Effector memory CD8-positive, alpha-beta T cell (primary cell): ENCODE results near the gene RNH1.
"Not testable (repeated sequence)": the region's sequence is repeated elsewhere in the genome, so short reads cannot be mapped to it uniquely, and the experiment has no call there.

Experiments used
- ATAC-seq: fragments of 150-1000 bp; cut with Tn5 transposase; replicated peaks from 2 replicates; pipeline ENCODE4 v1.10.0; 2021; ENCODE audit warnings: mild to moderate bottlenecking, moderate library complexity
- DNase-seq, 3 experiments: peaks; one replicate each; pipeline ENCODE4 v3.0.0; 2021
- H3K27ac Mint-ChIP-seq, 2 donors: one replicate each; pipeline ENCODE4 v1.8.0; 2022; ENCODE audit warnings: mild to moderate bottlenecking in 2 of 2, mixed read lengths in 2 of 2, moderate library complexity in 2 of 2
- H3K27me3 Mint-ChIP-seq, 2 donors: one replicate each; pipeline ENCODE4 v1.8.0; 2022; ENCODE audit warnings: mixed read lengths in 2 of 2
- H3K36me3 Mint-ChIP-seq: one replicate; pipeline ENCODE4 v1.8.0; 2022; ENCODE audit warnings: mild to moderate bottlenecking, moderate library complexity, mixed read lengths; ENCODE audit not compliant: insufficient read depth
- H3K4me1 Mint-ChIP-seq, 2 donors: one replicate each; pipeline ENCODE4 v1.8.0; 2022; ENCODE audit warnings: low read depth in 2 of 2, mixed read lengths in 2 of 2
- H3K4me3 Mint-ChIP-seq, 2 donors: one replicate each; pipeline ENCODE4 v1.8.0; 2022; ENCODE audit warnings: mild to moderate bottlenecking in 2 of 2, mixed read lengths in 2 of 2, moderate library complexity in 2 of 2
- H3K9me3 Mint-ChIP-seq, 2 donors: one replicate each; pipeline ENCODE4 v1.8.0; 2022; ENCODE audit warnings: mixed read lengths in 2 of 2

RNH1 gene

GRCh38 chr11:518463-519202, 11.6 kb upstream of the RNH1 start:
- Mint-ChIP-seq H3K27ac (peak overlapping the region; percentile 60 to 78), H3K27me3 (no peaks in the 10 kb centered on the region), H3K9me3 (no peaks in the 10 kb centered on the region), H3K4me1 (peaks cover 3 to 6% of the 10 kb centered on the region in 2 donors), H3K36me3 (peaks cover 21% of the 10 kb centered on the region), H3K4me3 (peak overlapping the region; percentile 76)
- ATAC-seq (peak; percentile 94), DNase-seq (peak; percentile 84 to 89 (median 85))

- peaks cover 34% of the 10 kb centered on the region for H3K36me3 Mint-ChIP-seq
- H3K4me1 Mint-ChIP-seq, DNase-seq, H3K4me3 Mint-ChIP-seq, H3K9me3 Mint-ChIP-seq, H3K27ac Mint-ChIP-seq, H3K27me3 Mint-ChIP-seq, ATAC-seq: not testable (repeated sequence)
These were observed 10.1 kb upstream of the RNH1 start for GRCh38 chr11:516918-517685.

- no peak overlapping the region for H3K4me3 Mint-ChIP-seq
- peak overlapping the region in 1 of 2 donors; percentile 51 for H3K27ac Mint-ChIP-seq
- DNase-seq: no peak
- no peaks in the 10 kb centered on the region for H3K9me3 Mint-ChIP-seq
- ATAC-seq: no peak
- no peaks in the 10 kb centered on the region for H3K27me3 Mint-ChIP-seq
- H3K36me3 Mint-ChIP-seq: peaks cover 41% of the 10 kb centered on the region
- peaks cover 3 to 6% of the 10 kb centered on the region in 2 donors for H3K4me1 Mint-ChIP-seq
These were observed 9.4 kb upstream of the RNH1 start for GRCh38 chr11:516400-516799.

GRCh38 chr11:515131-515530, 8.1 kb upstream of the RNH1 start:
- Mint-ChIP-seq H3K4me1 (peaks cover 2 to 3% of the 10 kb centered on the region in 2 donors), H3K9me3 (no peaks in the 10 kb centered on the region), H3K27ac (peak overlapping the region in 1 of 2 donors; percentile 71), H3K4me3 (no peak overlapping the region), H3K27me3 (no peaks in the 10 kb centered on the region), H3K36me3 (peaks cover 53% of the 10 kb centered on the region)
- ATAC-seq: no peak
- DNase-seq: no peak

- H3K36me3 Mint-ChIP-seq: peaks cover 58% of the 10 kb centered on the region
- no peak overlapping the region for H3K4me3 Mint-ChIP-seq
- ATAC-seq: no peak
- H3K9me3 Mint-ChIP-seq: no peaks in the 10 kb centered on the region
- peaks cover 3 to 6% of the 10 kb centered on the region in 2 donors for H3K4me1 Mint-ChIP-seq
- DNase-seq: no peak
- no peaks in the 10 kb centered on the region for H3K27me3 Mint-ChIP-seq
- peak overlapping the region in 1 of 2 donors; percentile 71 for H3K27ac Mint-ChIP-seq
These were observed 7.6 kb upstream of the RNH1 start for GRCh38 chr11:514606-515005.

GRCh38 chr11:512761-513595, 5.9 kb upstream of the RNH1 start:
- ATAC-seq (no peak), DNase-seq (no peak)
- Mint-ChIP-seq H3K27me3 (no peaks in the 10 kb centered on the region), H3K36me3 (peaks cover 65% of the 10 kb centered on the region), H3K27ac (peak overlapping the region in 1 of 2 donors; percentile 67), H3K9me3 (no peaks in the 10 kb centered on the region), H3K4me3 (no peak overlapping the region), H3K4me1 (peaks cover 0 to 4% of the 10 kb centered on the region in 2 donors)

GRCh38 chr11:508956-509355, 1.9 kb upstream of the RNH1 start:
- H3K4me3 Mint-ChIP-seq: no peak overlapping the region
- no peak for DNase-seq
- H3K36me3 Mint-ChIP-seq: peaks cover 78% of the 10 kb centered on the region
- no peaks in the 10 kb centered on the region for H3K9me3 Mint-ChIP-seq
- H3K27me3 Mint-ChIP-seq: no peaks in the 10 kb centered on the region
- ATAC-seq: no peak
- no peak overlapping the region for H3K27ac Mint-ChIP-seq
- H3K4me1 Mint-ChIP-seq: peaks cover 8 to 11% of the 10 kb centered on the region in 2 donors

- ATAC-seq (no peak), DNase-seq (no peak)
- no peaks in the 10 kb centered on the region for H3K9me3 Mint-ChIP-seq
- peak overlapping the region; percentile 35 to 100 for H3K27ac Mint-ChIP-seq
- H3K4me1 Mint-ChIP-seq: peaks cover 10 to 11% of the 10 kb centered on the region in 2 donors
- peaks cover 71% of the 10 kb centered on the region for H3K36me3 Mint-ChIP-seq
- peak overlapping the region; percentile 95 to 98 for H3K4me3 Mint-ChIP-seq
- H3K27me3 Mint-ChIP-seq: no peaks in the 10 kb centered on the region
These were observed 879 bp upstream of the RNH1 start for GRCh38 chr11:507727-508515.

GRCh38 chr11:506238-506994, 626 bp downstream of the RNH1 start:
- Mint-ChIP-seq H3K36me3 (peaks cover 63% of the 10 kb centered on the region), H3K27me3 (no peaks in the 10 kb centered on the region), H3K9me3 (no peaks in the 10 kb centered on the region), H3K27ac (peak overlapping the region; percentile 100), H3K4me3 (peak overlapping the region; percentile 95 to 98), H3K4me1 (peaks cover 11 to 14% of the 10 kb centered on the region in 2 donors)
- DNase-seq (peak; percentile 94 to 96 (median 96)), ATAC-seq (peak; percentile 74)

- no peaks in the 10 kb centered on the region for H3K27me3 Mint-ChIP-seq
- H3K36me3 Mint-ChIP-seq: peaks cover 59% of the 10 kb centered on the region
- H3K4me1 Mint-ChIP-seq: peaks cover 11 to 12% of the 10 kb centered on the region in 2 donors
- ATAC-seq (no peak), DNase-seq (no peak)
- H3K9me3 Mint-ChIP-seq: no peaks in the 10 kb centered on the region
- H3K4me3 Mint-ChIP-seq: peak overlapping the region; percentile 41 to 98
- peak overlapping the region; percentile 100 for H3K27ac Mint-ChIP-seq
These were observed 2.1 kb downstream of the RNH1 start for GRCh38 chr11:504994-505344.

- Mint-ChIP-seq H3K27ac (peak overlapping the region; percentile 100), H3K4me1 (peaks cover 10 to 11% of the 10 kb centered on the region in 2 donors), H3K27me3 (no peaks in the 10 kb centered on the region), H3K36me3 (peaks cover 55% of the 10 kb centered on the region), H3K4me3 (peak overlapping the region; percentile 41 to 98), H3K9me3 (no peaks in the 10 kb centered on the region)
- no peak for DNase-seq
- no peak for ATAC-seq
These were observed 2.7 kb downstream of the RNH1 start for GRCh38 chr11:504053-504993.
